Stomach (tissue), 9 donors: ENCODE results near the gene SACS. TPM values are rescaled to one million over a fixed set of nuclear protein-coding genes. Genes with fewer than 3 reads are reported as not detected.

Source experiments
- DNase-seq, 2 donors: peaks; one replicate each; pipeline versions ENCODE4 v3.0.0 to v3.0.0-alpha.2; 2013 to 2019
- H3K27ac ChIP-seq, 5 donors: fragments of 200-600 bp in 4 of 5; sonication (generic) in 4 of 5; one replicate each; pipeline ENCODE4 v1.5.1; 2013 to 2019; ENCODE audit warnings: mild to moderate bottlenecking in 1 of 5, moderate library complexity in 1 of 5
- H3K27me3 ChIP-seq, 3 donors: fragments of 200-600 bp; sonication (generic); one replicate each; pipeline ENCODE4 v1.5.1; 2017 to 2019; ENCODE audit warnings: mixed run types in 1 of 3
- H3K36me3 ChIP-seq, 4 donors: fragments of 200-600 bp; sonication (generic); 1 replicate in 3 of 4; 2 replicates in 1 of 4; pipeline ENCODE4 v1.5.1; 2016 to 2019
- H3K4me1 ChIP-seq, 4 donors: fragments of 200-600 bp; sonication (generic); one replicate each; pipeline ENCODE4 v1.5.1; 2016 to 2019
- H3K4me3 ChIP-seq, 4 donors: fragments of 200-600 bp; sonication (generic) in 3 of 4; one replicate each; pipeline ENCODE4 v1.5.1; 2016 to 2019; ENCODE audit warnings: mild to moderate bottlenecking in 1 of 4
- H3K9me3 ChIP-seq, 4 donors: fragments of 200-600 bp; sonication (generic); one replicate each; pipeline ENCODE4 v1.5.1; 2016 to 2019
- EP300 ChIP-seq: sonication (generic); formaldehyde crosslinking; IDR thresholded peaks from one replicate; pipeline ENCODE4 v1.6.1; 2017; ENCODE audit warnings: antibody characterized with exemption
- POLR2A ChIP-seq, 4 donors: fragments of 450-650 bp; IDR thresholded peaks; one replicate each; pipeline ENCODE4 v1.6.1; 2016; ENCODE audit warnings: antibody characterized with exemption in 4 of 4, control low read depth in 2 of 4, mild to moderate bottlenecking in 1 of 4, moderate library complexity in 1 of 4
- POLR2AphosphoS5 ChIP-seq, 3 donors: sonication (generic); formaldehyde crosslinking; IDR thresholded peaks; one replicate each; pipeline ENCODE4 v1.6.1; 2016; ENCODE audit warnings: antibody characterized with exemption in 3 of 3
- WGBS, 5 donors: extraction: QIAGEN DNeasy Blood & Tissue Kit in 3 of 5; methylation state at CpG; one replicate each; pipeline versions ENCODE4 v1.1.5 to v1.1.7; 2013 to 2018; 5-methylcytosine and 5-hydroxymethylcytosine counted together
- intact Hi-C: fragments of 100-400 bp; cut with DNase I; formaldehyde crosslinking; loops from one replicate; pipeline ENCODE4 v1.15.1; 2023; ENCODE audit warnings: low total_unique reads
- polyA plus RNA-seq, 3 donors: library from polyadenylated mRNA; stranded (reverse); fragments of 200-250 nt; gene quantifications; one replicate each; pipeline ENCODE4 v1.2.3, GENCODE V29; 2013
- total RNA-seq, 5 donors: library from RNA; depleted of rRNA; stranded (reverse); fragments of >200 nt; gene quantifications; one replicate each; pipeline versions ENCODE4 v1.1.0 to v1.2.3, GENCODE V29; 2014 to 2016
- TF ChIP-seq, protein P1 (sequence below), 7 experiments: fragments of 450-650 bp in 4 of 7; fragments of 200-600 bp in 3 of 7; sonication (generic) in 3 of 7; IDR thresholded peaks; one replicate each; pipeline ENCODE4 v1.5.1; 2016 to 2019; ENCODE audit warnings: antibody characterized with exemption in 7 of 7, control low read depth in 2 of 7, mild to moderate bottlenecking in 1 of 7
- donor health status: healthy with polysubstance abuse.
- donor health status: Bipolar disorder and iron deficiency.
- donor health status: healthy.

The SACS gene
- total and polyA plus RNA-seq, 8 donors = 1.1 to 34.0 (median 4.9) TPM

DNA sequence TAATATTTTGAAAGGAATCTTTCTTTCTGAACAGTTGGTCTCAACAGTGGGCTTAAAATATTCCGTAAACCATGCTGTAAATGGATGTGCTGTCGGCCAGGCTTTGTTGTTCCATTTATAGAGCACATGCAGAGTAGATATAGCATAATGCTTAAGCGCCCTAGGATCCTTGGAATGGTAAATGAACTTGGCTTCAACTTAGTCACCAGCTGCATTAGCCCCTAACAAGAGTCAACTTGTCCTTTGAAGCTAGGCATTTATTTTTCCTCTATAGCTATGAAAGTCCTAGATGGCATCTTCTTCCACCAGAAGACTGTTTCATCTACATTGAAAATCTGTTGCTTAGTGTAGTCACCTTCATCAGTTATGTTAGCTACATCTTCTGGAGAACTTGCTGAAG is 47.6 kb downstream of the SACS start:
- Histone ChIP-seq H3K27ac (no peak overlapping the region), H3K27me3 (no peaks in the 10 kb centered on the region), H3K36me3 (no peaks in the 10 kb centered on the region), H3K4me1 (peaks cover 0 to 5% (median 0%) of the 10 kb centered on the region in 4 donors), H3K9me3 (no peaks in the 10 kb centered on the region), H3K4me3 (no peak overlapping the region)
- intact Hi-C loops = no loop called here
- TF ChIP-seq EP300 (no peak), POLR2AphosphoS5 (IDR thresholded peaks at IDR 0.05) (no peak), POLR2A (IDR thresholded peaks at IDR 0.05) (no peak)
- TF ChIP-seq, protein P1, sequence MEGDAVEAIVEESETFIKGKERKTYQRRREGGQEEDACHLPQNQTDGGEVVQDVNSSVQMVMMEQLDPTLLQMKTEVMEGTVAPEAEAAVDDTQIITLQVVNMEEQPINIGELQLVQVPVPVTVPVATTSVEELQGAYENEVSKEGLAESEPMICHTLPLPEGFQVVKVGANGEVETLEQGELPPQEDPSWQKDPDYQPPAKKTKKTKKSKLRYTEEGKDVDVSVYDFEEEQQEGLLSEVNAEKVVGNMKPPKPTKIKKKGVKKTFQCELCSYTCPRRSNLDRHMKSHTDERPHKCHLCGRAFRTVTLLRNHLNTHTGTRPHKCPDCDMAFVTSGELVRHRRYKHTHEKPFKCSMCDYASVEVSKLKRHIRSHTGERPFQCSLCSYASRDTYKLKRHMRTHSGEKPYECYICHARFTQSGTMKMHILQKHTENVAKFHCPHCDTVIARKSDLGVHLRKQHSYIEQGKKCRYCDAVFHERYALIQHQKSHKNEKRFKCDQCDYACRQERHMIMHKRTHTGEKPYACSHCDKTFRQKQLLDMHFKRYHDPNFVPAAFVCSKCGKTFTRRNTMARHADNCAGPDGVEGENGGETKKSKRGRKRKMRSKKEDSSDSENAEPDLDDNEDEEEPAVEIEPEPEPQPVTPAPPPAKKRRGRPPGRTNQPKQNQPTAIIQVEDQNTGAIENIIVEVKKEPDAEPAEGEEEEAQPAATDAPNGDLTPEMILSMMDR (IDR thresholded peaks at IDR 0.05) = no peak
- WGBS, 5 donors = 84 to 96% (median 87%) methylated on average over 3 of the region's 3 CpGs
- no peak for DNase-seq

DNA sequence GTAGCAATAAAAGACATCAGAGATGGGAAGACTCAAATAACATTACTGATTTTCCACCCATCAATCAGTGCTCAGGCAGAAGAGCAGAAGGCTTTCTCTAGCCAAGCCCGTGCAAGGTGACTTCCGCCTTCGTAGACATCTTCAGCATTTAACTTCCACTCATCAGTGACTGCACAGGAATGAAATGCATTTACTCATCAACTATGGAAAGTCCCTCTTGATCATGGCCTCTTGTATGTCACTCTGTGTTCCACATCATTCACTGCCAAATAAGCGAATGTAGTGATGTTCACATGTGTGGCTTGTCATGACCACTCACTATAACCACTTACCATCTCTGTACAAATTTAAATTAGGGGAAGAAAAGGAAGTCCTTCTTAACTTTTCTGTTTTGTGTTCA is 49.4 kb downstream of the SACS start:
- H3K36me3 ChIP-seq = no peaks in the 10 kb centered on the region
- peaks cover 0 to 7% (median 2%) of the 10 kb centered on the region in 4 donors for H3K4me1 ChIP-seq
- intact Hi-C loops = no loop called here
- H3K27ac ChIP-seq = no peak overlapping the region
- H3K9me3 ChIP-seq = no peaks in the 10 kb centered on the region
- no peaks in the 10 kb centered on the region for H3K27me3 ChIP-seq
- no peak overlapping the region for H3K4me3 ChIP-seq
- WGBS, 5 donors = 81 to 91% (median 89%) methylated on average over 4 of the region's 4 CpGs
- TF ChIP-seq, protein P1 (IDR thresholded peaks at IDR 0.05) = no peak
- TF ChIP-seq POLR2AphosphoS5 (IDR thresholded peaks at IDR 0.05) = no peak
- TF ChIP-seq POLR2A (IDR thresholded peaks at IDR 0.05) = no peak
- TF ChIP-seq EP300 = no peak
- DNase-seq = no peak

DNA sequence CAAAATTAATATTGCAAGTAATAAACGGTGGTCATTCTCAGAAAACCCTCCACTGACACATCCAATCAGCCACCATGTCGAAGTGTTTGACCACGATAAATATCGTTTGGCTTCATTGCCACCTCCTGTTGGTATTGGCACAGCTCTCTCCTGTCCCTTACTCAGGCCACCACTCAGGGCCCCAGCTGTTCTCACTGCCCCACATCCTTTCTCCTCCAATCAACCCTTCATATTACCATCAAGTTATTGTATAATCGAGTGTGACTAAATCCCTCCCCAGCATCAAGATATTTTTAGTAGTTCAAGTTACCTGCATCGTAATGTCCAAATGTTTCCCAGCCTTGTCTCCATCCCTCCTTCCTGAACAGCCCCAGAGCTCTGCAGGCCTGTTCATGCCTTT is 50.4 kb downstream of the SACS start:
- Histone ChIP-seq H3K4me1 (peaks cover 0 to 12% (median 4%) of the 10 kb centered on the region in 4 donors), H3K27me3 (no peaks in the 10 kb centered on the region), H3K9me3 (no peaks in the 10 kb centered on the region), H3K36me3 (no peaks in the 10 kb centered on the region), H3K4me3 (no peak overlapping the region), H3K27ac (no peak overlapping the region)
- intact Hi-C loops = no loop called here
- TF ChIP-seq POLR2AphosphoS5 (IDR thresholded peaks at IDR 0.05) (no peak), EP300 (no peak), POLR2A (IDR thresholded peaks at IDR 0.05) (no peak)
- TF ChIP-seq, protein P1 (IDR thresholded peaks at IDR 0.05) = no peak
- no peak for DNase-seq
- WGBS, 5 donors = 88 to 93% (median 91%) methylated on average over 6 of the region's 6 CpGs

DNA sequence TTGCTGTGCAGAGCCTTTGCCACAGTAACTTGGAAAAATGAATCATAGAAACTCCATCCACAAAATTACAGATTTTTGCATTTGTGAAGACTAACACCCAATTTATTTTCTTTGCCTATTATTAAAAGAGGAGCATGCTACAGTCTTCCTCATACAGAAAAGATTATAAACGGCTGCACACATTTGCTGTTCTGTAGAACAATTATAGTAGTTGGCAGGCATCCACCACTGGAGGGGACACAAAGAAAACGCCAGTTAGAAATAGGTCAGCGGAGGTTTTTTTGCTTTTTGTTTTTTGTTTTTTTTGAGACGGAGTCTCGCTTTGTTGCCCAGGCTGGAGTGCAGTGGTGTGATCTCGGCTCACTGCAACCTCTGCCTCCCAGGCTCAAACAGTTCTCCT is 51.6 kb downstream of the SACS start:
- no peak for TF ChIP-seq POLR2AphosphoS5 (IDR thresholded peaks at IDR 0.05)
- TF ChIP-seq, protein P1 (IDR thresholded peaks at IDR 0.05) = no peak
- no peak for TF ChIP-seq POLR2A (IDR thresholded peaks at IDR 0.05)
- TF ChIP-seq EP300 = no peak
- no peaks in the 10 kb centered on the region for H3K36me3 ChIP-seq
- intact Hi-C loops = no loop called here
- no peak overlapping the region for H3K4me3 ChIP-seq
- 34 to 42% (median 34%) methylated on average over 6 of the region's 6 CpGs for WGBS, 5 donors
- H3K27me3 ChIP-seq = no peaks in the 10 kb centered on the region
- no peaks in the 10 kb centered on the region for H3K9me3 ChIP-seq
- no peak overlapping the region for H3K27ac ChIP-seq
- peaks cover 0 to 20% (median 9%) of the 10 kb centered on the region in 4 donors for H3K4me1 ChIP-seq
- no peak for DNase-seq
